ENCODE data around the gene E4F1. TPM values are rescaled to one million over a fixed set of nuclear protein-coding genes. Genes with fewer than 3 reads are reported as not detected.
"Not testable (repeated sequence)": the region's sequence is repeated elsewhere in the genome, so short reads cannot be mapped to it uniquely, and the experiment has no call there.

Gene E4F1
- polyA plus RNA-seq, 3 donors, result 4.9 to 50.9 (median 5.8) TPM

DNA sequence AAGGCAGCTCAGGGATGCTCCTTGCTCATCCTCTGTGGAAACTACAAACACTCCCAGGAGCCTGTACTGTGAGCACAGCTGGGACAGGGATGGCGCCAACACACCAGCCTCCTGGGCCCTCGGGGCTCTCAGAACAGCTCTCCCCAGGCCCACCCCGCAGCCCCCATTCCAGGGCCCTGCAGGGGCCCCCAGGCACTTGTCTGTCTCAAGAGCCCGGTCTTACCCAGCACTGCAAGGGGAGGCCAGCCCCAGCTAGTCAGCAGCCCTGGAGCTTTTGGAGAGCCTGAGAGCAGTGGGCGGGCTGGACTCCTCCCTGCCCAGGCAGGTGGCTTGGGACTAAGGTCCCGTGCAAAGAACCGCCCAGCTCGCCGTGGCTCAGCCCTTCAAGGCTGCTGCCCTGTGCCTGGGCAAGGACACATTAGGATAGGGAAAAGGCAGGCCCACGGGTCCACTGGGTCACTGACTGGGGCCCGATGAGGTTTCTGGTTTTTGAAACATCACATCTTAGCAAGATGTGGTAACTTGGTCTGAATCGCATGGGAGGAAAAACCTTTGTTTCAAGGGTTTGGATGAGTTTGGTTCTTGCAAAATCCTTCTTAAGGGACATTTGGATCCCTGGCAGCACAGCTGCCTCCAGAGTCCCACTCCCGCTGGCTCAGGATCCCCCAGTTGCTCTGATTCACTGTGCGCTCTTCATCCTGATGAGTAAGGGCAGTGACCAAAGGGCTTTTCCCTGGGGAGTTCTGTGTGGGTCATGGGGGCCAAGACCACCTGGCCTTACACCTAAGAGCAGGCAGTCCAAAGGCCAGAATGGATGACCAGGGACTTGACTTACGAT, 15.7 kb downstream of the E4F1 start:
- no peak overlapping the region for H3K27ac Mint-ChIP-seq
- WGBS (ENCODE audit: insufficient coverage), result 92% methylated on average over 14 of the region's 15 CpGs
- intact Hi-C loops (cut with micrococcal nuclease), result no loop called here
- H3K36me3 Mint-ChIP-seq, result peaks cover 38 to 61% of the 10 kb centered on the region in 2 donors
- no peak overlapping the region for H3K27ac ChIP-seq (ENCODE audit: low read depth in 1 of 2, low read length in 2 of 2)
- H2AFZ ChIP-seq (ENCODE audit: insufficient read depth, low read depth, low read length, poor library complexity, severe bottlenecking), result no peak overlapping the region
- H3K27me3 Mint-ChIP-seq (ENCODE audit: low read depth in 3 of 3), result peaks cover 32 to 49% (median 35%) of the 10 kb centered on the region in 3 donors
- H3K4me1 Mint-ChIP-seq, result peaks cover 8% of the 10 kb centered on the region
- H3K27me3 ChIP-seq (ENCODE audit: control insufficient read depth in 2 of 2, insufficient read depth in 2 of 2, low read length in 2 of 2), result peaks cover 18 to 38% of the 10 kb centered on the region in 2 donors
- TF ChIP-seq, protein P1, sequence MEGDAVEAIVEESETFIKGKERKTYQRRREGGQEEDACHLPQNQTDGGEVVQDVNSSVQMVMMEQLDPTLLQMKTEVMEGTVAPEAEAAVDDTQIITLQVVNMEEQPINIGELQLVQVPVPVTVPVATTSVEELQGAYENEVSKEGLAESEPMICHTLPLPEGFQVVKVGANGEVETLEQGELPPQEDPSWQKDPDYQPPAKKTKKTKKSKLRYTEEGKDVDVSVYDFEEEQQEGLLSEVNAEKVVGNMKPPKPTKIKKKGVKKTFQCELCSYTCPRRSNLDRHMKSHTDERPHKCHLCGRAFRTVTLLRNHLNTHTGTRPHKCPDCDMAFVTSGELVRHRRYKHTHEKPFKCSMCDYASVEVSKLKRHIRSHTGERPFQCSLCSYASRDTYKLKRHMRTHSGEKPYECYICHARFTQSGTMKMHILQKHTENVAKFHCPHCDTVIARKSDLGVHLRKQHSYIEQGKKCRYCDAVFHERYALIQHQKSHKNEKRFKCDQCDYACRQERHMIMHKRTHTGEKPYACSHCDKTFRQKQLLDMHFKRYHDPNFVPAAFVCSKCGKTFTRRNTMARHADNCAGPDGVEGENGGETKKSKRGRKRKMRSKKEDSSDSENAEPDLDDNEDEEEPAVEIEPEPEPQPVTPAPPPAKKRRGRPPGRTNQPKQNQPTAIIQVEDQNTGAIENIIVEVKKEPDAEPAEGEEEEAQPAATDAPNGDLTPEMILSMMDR (IDR thresholded peaks at IDR 0.05), result no peak
- no peaks in the 10 kb centered on the region for H3K9me3 ChIP-seq (replicated peaks in 1 of 2; ENCODE audit: control insufficient read depth in 1 of 2, insufficient read depth in 1 of 2, low read length in 2 of 2)
- H3K4me1 ChIP-seq (ENCODE audit: control insufficient read depth in 1 of 2, insufficient read depth in 2 of 2, low read length in 2 of 2), result peaks cover 5 to 6% of the 10 kb centered on the region in 2 donors
- H3K9me3 Mint-ChIP-seq, result peaks cover 0 to 6% (median 0%) of the 10 kb centered on the region in 7 donors
- H3K4me3 ChIP-seq (replicated peaks in 1 of 3; ENCODE audit: low read depth in 2 of 3, low read length in 3 of 3), result no peak overlapping the region
- H3K4me3 Mint-ChIP-seq, result no peak overlapping the region
- no peak overlapping the region for H3K9ac ChIP-seq (ENCODE audit: insufficient read depth, low read length, poor library complexity, severe bottlenecking)
- H3K4me2 ChIP-seq (replicated peaks; ENCODE audit: extremely low read depth, low read length, poor library complexity, severe bottlenecking), result no peak overlapping the region
- no peaks in the 10 kb centered on the region for H3K79me2 ChIP-seq (ENCODE audit: insufficient read depth, low read length)
- H3K36me3 ChIP-seq (replicated peaks in 1 of 2; ENCODE audit: control insufficient read depth in 1 of 2, insufficient read depth in 2 of 2, low read length in 2 of 2), result peaks cover 33 to 43% of the 10 kb centered on the region in 2 donors
- no peak for DNase-seq
- H4K20me1 ChIP-seq (ENCODE audit: insufficient read depth, low read length), result peaks cover 25% of the 10 kb centered on the region

DNA sequence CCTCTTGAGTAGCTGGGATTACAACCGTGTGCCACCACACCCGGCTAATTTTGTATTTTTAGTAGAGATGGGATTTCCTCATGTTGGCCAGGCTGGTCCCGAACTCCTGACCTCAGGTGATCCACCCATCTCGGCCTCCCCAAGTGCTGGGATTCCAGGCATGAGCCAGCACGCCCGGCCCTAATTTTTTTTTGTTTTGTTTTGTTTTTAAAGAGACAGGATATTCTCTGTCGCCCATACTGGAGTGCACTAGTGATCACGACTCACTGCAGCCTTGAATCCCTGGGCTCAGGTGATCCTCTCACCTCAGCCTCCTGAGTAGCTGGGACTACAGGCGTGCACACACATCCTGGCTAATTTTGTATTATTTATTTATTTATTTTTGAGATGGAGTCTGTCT, 16.9 kb downstream of the E4F1 start:
- DNase-seq; H3K4me3 ChIP-seq (replicated peaks in 1 of 3; ENCODE audit: low read depth in 2 of 3, low read length in 3 of 3); H2AFZ ChIP-seq (ENCODE audit: insufficient read depth, low read depth, low read length, poor library complexity, severe bottlenecking); H3K4me3 Mint-ChIP-seq; H3K4me2 ChIP-seq (replicated peaks; ENCODE audit: extremely low read depth, low read length, poor library complexity, severe bottlenecking); H3K9me3 Mint-ChIP-seq; H3K9ac ChIP-seq (ENCODE audit: insufficient read depth, low read length, poor library complexity, severe bottlenecking); H3K4me1 ChIP-seq (ENCODE audit: control insufficient read depth in 1 of 2, insufficient read depth in 2 of 2, low read length in 2 of 2); H3K79me2 ChIP-seq (ENCODE audit: insufficient read depth, low read length); H3K9me3 ChIP-seq (replicated peaks in 1 of 2; ENCODE audit: control insufficient read depth in 1 of 2, insufficient read depth in 1 of 2, low read length in 2 of 2); H3K4me1 Mint-ChIP-seq; H3K27ac ChIP-seq (ENCODE audit: low read depth in 1 of 2, low read length in 2 of 2); H3K27ac Mint-ChIP-seq: not testable (repeated sequence)
- 92% methylated on average over 4 of the region's 9 CpGs for WGBS (ENCODE audit: insufficient coverage)
- H3K27me3 ChIP-seq (ENCODE audit: control insufficient read depth in 2 of 2, insufficient read depth in 2 of 2, low read length in 2 of 2), result peaks cover 18 to 36% of the 10 kb centered on the region in 2 donors
- intact Hi-C loops (cut with micrococcal nuclease), result loop anchor here in 1 of 2 donors (10.0 kb wide), 1 partner anchor 236 kb away; the partner anchor contains the start of gene ZNF598
- Mint-ChIP-seq H3K36me3 (peaks cover 36 to 61% of the 10 kb centered on the region in 2 donors), H3K27me3 (ENCODE audit: low read depth in 3 of 3) (peaks cover 30 to 42% (median 33%) of the 10 kb centered on the region in 3 donors)
- peaks cover 22% of the 10 kb centered on the region for H4K20me1 ChIP-seq (ENCODE audit: insufficient read depth, low read length)
- peaks cover 35 to 44% of the 10 kb centered on the region in 2 donors for H3K36me3 ChIP-seq (replicated peaks in 1 of 2; ENCODE audit: control insufficient read depth in 1 of 2, insufficient read depth in 2 of 2, low read length in 2 of 2)
